ENCODE measurements around the gene AMBRA1.

The AMBRA1 gene, protein sequence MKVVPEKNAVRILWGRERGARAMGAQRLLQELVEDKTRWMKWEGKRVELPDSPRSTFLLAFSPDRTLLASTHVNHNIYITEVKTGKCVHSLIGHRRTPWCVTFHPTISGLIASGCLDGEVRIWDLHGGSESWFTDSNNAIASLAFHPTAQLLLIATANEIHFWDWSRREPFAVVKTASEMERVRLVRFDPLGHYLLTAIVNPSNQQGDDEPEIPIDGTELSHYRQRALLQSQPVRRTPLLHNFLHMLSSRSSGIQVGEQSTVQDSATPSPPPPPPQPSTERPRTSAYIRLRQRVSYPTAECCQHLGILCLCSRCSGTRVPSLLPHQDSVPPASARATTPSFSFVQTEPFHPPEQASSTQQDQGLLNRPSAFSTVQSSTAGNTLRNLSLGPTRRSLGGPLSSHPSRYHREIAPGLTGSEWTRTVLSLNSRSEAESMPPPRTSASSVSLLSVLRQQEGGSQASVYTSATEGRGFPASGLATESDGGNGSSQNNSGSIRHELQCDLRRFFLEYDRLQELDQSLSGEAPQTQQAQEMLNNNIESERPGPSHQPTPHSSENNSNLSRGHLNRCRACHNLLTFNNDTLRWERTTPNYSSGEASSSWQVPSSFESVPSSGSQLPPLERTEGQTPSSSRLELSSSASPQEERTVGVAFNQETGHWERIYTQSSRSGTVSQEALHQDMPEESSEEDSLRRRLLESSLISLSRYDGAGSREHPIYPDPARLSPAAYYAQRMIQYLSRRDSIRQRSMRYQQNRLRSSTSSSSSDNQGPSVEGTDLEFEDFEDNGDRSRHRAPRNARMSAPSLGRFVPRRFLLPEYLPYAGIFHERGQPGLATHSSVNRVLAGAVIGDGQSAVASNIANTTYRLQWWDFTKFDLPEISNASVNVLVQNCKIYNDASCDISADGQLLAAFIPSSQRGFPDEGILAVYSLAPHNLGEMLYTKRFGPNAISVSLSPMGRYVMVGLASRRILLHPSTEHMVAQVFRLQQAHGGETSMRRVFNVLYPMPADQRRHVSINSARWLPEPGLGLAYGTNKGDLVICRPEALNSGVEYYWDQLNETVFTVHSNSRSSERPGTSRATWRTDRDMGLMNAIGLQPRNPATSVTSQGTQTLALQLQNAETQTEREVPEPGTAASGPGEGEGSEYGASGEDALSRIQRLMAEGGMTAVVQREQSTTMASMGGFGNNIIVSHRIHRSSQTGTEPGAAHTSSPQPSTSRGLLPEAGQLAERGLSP (N-terminal part only)

DNA sequence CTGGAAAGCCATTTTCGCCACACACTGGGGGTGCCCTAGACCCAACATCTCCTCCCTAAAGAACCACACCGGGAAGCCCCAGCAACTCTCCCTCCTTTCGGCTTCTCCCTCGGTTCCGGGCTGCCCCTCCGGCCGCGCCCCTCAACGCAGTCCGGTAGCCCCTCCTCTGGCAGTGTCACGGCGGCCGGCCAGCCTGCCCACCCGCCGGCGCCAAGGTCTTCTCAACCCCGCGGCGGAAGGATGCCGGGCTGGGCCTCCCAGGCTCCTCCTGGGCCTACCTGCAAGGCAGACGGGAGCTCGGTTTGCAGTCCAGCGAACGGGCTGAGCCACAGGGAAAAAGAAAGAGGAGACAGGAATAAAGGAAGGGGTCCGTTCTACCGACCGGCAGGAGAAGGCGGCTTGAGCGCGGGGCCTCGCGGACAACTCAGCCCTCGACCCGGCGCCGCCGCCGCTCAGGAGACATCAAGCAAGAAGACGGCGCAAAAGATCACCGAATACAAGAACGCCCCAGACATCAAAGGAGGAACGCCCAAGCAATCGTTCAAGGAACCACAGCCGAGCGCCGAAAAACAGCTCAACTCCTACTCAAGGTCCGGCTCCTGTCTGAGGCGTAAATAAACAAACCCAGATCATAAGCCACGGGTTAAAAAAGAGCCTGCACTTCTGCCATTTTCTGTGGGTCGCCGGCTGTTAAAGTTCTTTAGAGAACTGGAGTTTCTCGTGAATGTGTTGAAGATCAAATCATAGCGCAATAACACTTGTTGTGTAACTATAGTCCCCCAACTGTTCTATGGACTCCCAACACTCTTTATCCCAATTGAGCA, at the start of gene AMBRA1:
Gene AMBRA1 (minus strand): TSS at position 474 of the 824 bp plus-strand sequence. CDS start 45,643 bp downstream, outside the sequence.
- peak; percentile 90 for DNase-seq

DNA sequence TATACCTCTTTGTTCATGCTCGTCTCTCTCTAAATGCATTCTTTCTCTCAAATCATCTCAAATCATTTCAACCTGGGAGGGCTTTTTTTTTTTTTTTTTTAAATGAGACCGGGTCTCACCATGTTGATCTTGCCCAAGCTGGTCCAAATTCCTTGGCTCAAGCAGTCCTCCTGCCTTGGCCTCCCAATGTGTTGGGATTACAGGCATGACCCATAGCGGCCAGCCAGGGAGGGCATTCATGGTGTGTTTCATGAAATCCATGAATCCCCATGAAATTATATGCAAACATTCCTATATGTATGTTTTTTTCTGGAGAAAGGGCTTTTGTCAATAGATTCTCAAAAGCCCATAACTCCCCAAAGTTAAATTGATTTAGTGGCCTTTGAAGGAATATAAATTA, 49.7 kb upstream of the AMBRA1 start:
- DNase-seq, result no peak

DNA sequence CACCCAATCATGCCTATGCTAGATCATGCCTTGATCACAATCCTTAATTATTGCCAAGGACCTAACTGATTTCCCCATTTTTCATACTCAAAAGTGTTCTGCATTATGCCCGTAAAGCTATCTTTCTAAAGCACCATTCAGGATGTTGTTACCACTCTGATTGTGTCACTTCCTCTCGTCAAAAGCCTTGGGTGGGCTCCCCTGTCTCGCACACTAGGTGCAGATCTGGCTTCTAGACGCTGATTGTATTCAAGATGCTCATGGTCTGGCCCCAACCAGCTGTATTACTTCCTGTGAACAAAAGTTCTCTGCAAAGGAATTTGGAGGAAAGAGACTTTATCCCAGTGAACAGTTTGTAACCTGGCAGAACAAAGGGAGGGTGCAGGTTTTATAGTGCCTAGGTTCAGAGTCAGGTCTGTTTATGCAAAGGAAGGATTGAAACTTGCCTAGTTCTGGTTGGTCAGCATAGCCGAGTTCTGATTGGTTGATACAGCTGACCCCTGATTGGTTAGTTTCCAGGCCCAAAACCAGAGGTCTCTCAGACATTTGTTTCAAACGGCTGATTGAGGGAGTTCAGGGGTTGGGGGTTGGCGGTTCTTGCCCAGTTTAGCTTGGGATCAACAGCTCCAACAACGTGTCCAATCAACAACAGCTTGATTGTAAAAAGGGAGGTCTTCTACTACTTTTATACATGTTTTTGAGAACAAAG, 49.0 kb upstream of the AMBRA1 start:
- no peak for DNase-seq

DNA sequence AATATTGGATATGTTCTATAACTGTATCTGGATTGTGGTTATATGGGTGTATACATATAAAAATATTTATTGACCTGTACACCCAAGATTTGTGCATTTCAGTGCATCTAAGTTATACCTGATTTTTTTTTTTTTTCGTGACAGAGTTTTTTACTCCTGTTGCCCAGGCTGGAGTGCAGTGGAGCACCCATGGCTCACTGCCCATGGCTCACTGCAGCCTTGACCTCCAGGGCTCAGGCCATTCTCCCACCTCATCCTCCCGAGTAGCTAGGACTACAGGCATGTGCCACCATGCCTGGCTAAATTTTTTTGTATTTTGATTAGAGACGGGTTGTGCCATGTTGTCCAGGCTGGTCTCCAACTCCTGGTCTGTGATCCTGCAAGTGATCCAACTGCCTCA, 47.8 kb upstream of the AMBRA1 start:
- no peak for DNase-seq

DNA sequence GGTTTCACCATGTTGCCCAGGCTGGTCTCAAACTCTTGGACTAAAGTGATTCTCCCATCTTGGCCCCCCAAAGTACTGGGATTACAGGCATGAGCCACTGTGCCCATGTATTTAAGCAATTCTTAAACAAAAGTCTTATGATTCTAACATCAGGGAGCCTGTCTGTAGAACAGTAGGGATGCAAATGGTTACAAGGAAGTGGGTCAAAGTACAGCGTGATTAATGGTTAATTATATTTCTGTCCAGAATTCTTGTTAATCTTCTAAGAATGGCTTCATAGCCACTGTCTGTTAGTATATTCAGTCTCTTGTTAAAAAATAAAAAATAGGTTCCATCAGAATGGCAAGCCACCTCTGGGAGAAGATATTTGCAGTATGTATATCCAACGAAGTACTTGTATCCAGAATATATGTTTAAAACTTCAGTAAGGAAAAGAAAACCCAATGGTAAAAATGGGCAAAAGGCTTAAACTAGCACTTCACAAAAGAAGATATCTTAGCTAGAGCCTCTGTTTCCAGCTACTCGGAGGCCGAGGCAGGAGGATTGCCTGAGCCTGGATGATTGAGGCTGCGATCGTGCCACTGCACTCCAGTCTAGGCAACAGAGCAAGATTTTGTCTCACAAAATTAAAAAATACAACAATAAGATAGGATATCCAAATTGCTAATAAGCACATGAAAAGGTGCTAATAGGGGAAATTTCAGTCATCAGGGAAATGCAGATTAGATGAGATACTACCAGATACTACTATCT, 46.4 kb upstream of the AMBRA1 start:
- no peak for DNase-seq

DNA sequence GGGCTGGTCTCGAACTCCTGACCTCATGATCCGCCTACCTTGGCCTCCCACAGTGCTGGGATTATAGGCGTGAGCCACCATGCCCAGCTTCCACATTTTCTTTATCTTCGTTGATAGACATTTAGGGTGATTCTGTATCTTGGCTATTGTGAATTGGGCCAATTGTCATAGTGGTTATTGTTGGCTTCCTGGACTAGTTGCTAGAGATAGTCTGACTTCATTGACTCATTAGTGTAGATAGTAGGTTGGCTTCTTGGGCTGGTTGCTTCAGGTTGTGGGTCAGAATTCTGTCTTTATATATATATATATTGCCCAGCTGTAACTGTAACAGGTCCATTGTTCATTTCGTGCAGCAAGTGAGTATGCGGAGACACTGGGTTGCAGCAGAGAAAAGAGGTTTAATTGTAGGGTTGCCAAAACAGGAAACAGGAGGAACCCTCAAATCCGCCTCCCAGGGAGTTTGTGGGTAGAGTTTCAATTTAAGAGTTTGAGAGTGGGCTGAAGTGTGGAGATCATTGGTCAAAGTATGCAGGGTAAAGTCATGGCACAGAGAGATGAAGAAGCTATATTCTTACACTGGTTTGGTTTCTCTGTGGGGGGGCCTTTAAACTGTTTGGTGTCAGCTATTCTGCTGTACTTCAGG, 45.5 kb upstream of the AMBRA1 start:
- no peak for DNase-seq

DNA sequence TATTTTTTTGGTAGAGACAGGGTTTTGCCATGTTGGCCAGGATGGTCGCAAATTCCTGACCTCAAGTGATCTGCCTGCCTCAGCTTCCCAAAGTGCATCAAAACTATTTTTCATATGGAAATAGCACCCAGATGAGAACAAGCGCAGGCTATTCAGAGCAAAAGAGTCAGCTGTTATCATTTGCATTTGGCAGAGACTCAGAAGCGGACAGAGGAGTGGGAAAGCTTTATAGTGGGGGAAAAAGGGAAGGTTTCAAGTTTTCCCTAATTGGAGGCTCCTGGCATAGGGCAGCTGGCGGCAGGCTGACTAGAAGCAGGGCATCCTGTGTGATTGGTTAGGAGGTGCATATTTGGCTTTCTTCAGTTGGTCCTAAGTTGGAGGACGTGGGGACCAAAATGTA, 43.7 kb upstream of the AMBRA1 start:
- DNase-seq, result no peak

DNA sequence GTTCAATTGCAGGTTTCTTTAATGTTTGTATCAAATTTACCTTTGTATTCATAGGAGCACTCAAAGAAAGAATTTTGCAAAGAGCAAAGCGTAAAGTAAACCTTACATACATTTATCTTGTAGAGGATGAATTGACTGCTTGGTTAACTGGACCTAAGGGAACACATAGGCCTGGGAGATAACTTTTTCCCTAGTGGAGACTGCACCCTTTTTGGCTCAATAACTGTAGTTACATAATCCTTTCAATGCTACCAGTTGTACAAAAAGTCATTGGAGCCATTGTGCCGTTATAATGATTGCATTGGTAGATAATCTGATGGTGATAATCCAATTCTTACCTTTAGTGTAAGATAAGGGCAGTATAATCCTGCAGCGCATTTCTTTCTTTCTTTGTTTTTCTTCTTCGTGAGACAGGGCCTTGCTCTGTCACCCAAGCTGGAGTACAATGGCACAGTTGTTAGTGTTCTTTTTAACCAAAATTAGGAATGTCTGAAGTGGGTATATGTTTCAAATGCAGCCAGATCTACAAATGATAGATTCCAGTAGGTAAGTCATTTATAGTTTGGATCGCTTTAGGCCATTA, 41.8 kb upstream of the AMBRA1 start:
- DNase-seq, result no peak

DNA sequence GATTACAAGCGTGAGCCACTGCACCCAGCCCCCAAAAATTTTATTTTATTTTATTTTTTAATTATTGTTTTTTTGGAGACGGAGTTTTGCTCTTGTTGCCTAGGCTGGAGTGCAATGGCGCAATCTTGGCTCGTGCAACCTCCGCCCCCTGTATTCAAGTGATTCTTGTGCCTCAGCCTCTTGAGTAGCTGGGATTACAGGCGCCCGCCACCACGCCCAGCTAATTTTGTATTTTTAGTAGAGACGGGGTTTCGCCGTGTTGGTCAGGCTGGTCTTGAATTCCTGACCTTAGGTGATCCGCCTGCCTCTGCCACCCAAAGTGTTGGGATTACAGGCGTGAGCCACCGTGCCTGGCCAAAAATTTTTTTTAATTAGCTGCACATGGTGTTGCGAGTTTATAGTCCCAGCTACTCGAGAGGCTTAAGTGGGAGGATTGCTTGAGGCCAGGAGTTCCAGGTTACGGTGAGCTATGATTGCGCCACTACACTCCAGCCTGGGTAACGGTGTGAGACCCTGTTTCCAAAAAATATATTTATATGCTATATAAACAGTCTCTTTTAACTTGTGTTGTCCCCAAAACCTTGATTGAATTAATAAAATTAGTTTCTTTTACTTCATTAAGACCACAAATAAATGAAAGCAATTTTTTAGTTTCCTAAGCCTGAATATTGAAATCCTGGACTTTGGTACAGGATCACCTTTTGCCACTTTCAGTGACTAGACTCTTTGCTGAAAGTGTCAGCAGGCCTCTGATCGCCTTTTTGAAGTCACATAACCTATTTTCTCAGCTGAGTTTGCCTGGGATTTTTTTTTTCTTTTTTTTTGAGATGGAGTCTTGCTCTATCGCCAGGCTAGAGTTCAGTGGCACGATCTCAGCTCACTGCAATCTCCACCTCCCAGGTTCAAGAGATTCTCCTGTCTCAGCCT, 39.7 kb upstream of the AMBRA1 start:
- no peak for DNase-seq

DNA sequence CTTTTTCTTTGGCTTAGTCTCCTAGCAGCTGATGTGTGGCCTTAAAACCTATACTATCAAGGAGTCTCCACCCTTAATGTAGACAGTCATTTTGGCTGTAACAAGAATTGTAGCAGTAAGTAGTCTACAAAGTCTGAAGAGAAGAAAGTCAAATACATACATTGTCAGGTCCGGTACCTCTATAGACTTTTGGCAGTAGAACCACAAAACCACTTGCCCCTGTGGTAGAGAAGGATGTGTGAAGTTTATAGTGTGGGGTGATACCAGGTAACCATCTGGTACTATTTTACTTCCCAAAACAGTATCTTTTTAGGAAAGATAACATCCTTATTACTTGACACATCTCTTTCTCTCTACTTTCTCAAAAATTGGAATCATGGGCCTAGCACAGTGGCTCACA, 38.7 kb upstream of the AMBRA1 start:
- DNase-seq, result no peak

DNA sequence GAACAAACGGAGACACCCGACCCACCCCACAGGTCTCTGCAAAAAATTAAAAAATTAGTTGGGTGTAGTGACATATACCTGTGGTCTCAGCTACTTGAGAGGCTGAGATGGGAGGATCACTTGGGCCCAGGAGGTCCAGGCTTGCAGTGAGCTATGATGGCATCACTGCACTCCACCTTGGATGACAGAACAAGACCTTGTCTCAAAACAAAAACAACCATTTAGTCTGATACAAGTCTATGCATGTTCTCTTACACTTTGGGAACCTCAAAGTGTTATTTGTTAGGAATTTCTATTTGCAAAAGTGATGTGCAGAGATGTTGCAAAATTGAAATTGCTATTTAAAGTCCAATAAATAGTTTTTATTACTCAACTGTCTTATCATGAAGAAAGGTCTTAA, 37.9 kb upstream of the AMBRA1 start:
- DNase-seq, result no peak

DNA sequence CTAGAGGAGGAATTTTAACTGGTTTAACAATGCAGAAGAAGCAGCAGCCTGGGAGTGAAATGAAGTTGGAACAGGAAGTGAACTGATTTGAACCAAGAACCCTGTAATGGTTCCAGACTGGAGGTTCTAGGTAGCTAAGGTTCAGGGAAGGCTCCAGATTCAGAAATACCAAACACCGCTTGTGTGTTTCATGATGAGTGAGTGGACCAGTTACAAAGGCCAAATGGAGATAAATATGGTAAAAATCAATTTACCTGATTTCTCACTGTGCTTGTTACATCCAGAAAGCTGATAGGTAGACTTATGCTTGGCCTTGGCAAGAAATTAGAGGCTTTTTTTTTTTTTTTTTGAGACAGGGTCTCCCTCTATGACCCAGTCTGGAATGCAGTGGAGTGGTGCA, 36.4 kb upstream of the AMBRA1 start:
- no peak for DNase-seq

DNA sequence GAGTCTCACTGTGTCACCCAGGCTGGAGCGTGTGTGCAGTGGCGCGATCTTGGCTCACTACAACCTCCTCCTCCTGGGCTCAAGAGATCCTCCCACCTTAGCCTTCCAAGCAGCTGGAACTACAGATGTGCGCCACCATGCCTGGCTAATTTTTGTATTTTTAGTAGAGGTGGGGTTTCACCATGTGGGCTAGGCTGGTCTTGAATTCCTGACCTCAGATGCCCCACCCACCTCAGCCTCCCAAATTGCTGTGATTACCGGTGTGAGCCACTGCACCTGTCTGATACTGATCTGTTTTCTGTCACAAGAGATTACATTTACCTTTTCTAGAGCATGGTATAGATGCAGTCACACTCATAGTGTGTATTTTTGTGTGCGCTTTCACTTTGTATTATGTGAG, 35.1 kb upstream of the AMBRA1 start:
- DNase-seq, result no peak

DNA sequence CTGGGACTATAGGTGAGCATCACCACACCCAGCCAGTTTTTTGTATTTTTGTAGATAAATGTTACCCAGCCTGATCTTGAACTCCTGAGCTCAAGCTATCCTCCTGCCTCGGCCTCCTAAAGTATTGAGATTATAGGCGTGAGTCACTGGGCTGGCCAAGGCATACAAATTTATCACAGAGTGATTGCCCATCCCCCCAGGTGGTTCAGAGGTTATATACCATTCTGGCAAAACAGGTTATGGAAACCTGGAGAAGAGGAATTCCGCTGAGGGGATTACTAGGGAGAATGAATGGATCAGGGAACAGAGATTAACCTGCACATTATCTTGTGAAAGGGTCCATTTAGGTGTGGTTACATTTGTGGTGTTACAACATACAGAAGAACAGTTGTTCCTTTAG, 31.6 kb upstream of the AMBRA1 start:
- no peak for DNase-seq

DNA sequence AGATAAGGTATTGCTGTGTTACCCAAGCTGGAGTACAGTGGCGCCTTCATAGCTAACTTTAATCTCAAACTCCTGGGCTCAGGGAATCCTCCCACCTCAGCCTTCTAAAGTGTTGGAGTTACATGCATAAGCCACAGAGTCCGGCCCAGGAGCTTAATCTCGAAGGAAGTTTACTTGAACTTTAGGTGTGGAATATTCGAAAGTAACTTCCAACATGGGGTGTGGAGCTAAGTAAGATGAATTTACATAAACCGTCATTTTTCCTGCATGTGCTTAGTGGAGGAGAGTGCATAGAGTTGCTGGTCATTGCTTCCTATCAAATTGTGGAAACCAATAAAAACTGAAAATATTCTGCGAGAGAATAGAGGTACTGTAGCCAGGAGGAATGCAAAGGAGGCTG, 25.0 kb upstream of the AMBRA1 start:
- DNase-seq, result no peak

DNA sequence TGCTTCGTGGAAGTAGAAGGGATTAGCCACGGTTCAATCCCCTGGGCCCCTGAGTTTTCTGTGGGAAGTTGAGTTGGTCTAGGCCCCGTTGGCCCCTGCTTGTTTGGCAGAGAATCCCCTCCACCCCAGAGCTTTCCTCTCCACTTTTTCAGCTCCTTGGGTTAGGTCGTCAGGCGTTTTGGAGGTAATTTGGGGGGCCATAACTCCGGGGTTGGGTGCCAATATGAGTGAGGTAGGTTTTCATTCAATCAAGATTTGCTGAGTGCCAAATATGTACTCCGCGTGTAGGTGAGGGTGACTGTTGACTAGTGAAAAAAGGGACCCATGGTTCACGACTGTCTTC, 24.1 kb upstream of the AMBRA1 start:
- DNase-seq, result no peak

DNA sequence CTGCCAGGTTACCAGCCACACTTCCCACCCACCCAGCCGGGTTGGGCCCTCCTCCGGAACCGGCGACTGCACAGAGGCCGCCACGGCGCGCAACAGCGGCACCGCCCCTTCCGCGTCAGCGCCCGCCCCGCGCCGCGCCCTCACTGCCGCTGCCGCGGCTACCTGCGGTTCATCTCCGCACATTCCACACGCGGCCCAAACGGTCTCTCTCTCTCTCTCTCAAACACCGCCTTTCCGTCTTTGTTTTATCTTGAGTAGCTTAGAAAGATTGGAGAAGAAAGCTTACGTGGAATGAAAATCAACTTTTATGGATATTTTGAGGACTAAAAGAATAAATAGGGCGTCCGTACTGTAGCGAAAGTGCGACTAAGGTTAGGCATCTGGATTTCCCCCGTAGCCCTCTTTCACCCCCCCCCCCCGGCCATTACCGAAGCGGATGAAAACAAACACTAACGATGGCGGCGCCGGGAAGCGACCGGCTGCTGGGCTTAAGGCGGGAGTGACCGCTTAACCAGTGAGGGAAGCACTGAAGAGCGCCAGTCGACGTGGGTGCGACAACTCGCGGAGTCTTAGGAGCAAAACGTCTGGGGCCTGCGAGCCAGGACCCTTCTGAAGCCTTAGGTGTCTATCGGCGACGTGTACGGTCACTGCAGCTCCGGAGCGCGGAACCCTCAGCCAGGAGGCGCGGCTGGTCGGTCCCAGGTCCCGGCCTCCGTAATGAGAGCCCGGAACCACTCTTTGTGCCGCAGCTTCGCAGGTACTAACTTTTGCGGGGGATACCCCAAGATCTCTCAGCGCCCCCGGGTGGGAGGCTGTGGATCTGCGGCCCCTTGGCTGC, 23.5 kb upstream of the AMBRA1 start, which contains the start of the genes ATG13 and HARBI1:
Gene ATG13 (plus strand): TSS at position 420 of the 838 bp plus-strand sequence. CDS start 26,739 bp downstream, outside the sequence.
Gene HARBI1 (minus strand): TSS at position 94 of the 838 bp plus-strand sequence. CDS start 990 bp downstream, outside the sequence.
- peak; percentile 84 for DNase-seq
